Measurements from ENCODE around the gene DNAJB13.

DNA sequence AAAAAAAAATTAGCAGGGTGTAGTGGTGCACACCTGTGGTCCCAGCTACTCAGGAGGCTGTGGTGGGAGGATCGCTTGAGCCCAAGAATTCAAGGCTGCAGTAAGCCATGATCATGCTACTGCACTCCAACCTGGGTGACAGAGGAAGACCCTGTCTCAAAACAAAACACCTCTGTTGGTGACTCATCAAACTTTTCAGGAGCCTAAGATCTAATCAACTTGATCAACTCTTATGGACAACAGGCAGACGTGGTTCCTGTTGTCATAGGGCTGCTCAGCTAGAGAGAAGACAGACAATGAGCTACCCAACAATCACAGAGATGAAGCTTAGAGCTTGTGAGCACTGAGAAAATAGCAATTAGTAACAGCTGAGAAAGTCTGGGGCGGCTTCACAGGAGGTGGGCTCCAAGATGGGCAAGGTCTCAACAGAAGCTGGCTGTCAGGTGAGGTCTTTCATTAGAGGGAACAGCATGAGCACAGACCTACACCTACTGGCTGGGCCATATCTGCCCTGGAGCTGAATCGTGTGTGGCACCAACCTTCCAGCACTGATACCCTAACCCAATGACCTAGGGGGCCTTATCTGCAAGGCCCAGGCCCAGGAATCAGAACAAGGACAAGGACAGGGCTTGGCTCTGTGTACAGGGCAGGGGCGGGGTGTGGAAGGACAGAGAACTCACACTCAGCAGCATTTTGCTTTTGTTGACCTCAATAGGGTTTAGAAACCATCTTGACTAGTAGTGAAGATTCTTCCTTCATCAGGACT lies 65.3 kb downstream of the DNAJB13 start:
- no peak for TF ChIP-seq ESRRA (CRISPR knock-in tag; IDR thresholded peaks at IDR 0.05; ENCODE audit: low read depth)
- no peak for TF ChIP-seq ZNF292 (CRISPR knock-in tag; IDR thresholded peaks at IDR 0.05; ENCODE audit: borderline replicate concordance, low read depth)
- TF ChIP-seq, protein P1, sequence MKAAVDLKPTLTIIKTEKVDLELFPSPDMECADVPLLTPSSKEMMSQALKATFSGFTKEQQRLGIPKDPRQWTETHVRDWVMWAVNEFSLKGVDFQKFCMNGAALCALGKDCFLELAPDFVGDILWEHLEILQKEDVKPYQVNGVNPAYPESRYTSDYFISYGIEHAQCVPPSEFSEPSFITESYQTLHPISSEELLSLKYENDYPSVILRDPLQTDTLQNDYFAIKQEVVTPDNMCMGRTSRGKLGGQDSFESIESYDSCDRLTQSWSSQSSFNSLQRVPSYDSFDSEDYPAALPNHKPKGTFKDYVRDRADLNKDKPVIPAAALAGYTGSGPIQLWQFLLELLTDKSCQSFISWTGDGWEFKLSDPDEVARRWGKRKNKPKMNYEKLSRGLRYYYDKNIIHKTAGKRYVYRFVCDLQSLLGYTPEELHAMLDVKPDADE (CRISPR knock-in tag; IDR thresholded peaks at IDR 0.05), result no peak
- no peak for TF ChIP-seq POLR2A (IDR thresholded peaks at IDR 0.05; ENCODE audit: insufficient read depth in 1 of 2, low read depth in 2 of 2, low read length in 2 of 2)
- no peak for TF ChIP-seq XBP1 (CRISPR knock-in tag; IDR thresholded peaks at IDR 0.05)
- no peak for TF ChIP-seq EP300 (IDR thresholded peaks at IDR 0.05; ENCODE audit: low read depth in 2 of 2, low read length in 2 of 2)
- TF ChIP-seq EP300 (CRISPR knock-in tag; IDR thresholded peaks at IDR 0.05; ENCODE audit: borderline replicate concordance), result no peak
- TF ChIP-seq, protein P2, sequence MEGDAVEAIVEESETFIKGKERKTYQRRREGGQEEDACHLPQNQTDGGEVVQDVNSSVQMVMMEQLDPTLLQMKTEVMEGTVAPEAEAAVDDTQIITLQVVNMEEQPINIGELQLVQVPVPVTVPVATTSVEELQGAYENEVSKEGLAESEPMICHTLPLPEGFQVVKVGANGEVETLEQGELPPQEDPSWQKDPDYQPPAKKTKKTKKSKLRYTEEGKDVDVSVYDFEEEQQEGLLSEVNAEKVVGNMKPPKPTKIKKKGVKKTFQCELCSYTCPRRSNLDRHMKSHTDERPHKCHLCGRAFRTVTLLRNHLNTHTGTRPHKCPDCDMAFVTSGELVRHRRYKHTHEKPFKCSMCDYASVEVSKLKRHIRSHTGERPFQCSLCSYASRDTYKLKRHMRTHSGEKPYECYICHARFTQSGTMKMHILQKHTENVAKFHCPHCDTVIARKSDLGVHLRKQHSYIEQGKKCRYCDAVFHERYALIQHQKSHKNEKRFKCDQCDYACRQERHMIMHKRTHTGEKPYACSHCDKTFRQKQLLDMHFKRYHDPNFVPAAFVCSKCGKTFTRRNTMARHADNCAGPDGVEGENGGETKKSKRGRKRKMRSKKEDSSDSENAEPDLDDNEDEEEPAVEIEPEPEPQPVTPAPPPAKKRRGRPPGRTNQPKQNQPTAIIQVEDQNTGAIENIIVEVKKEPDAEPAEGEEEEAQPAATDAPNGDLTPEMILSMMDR (CRISPR knock-in tag; IDR thresholded peaks at IDR 0.05), result no peak
- TF ChIP-seq GFI1 (CRISPR knock-in tag; IDR thresholded peaks at IDR 0.05; ENCODE audit: borderline replicate concordance), result no peak
- TF ChIP-seq ZNF530 (CRISPR knock-in tag; IDR thresholded peaks at IDR 0.05; ENCODE audit: low read depth), result no peak
- TF ChIP-seq ARNT (IDR thresholded peaks at IDR 0.05), result no peak
- no peak for TF ChIP-seq TAF1 (CRISPR knock-in tag; IDR thresholded peaks at IDR 0.05)
- no peak for TF ChIP-seq EZH2 (conservative IDR thresholded peaks at IDR 0.05; ENCODE audit: low read depth, low read length)
- TF ChIP-seq, protein P3, sequence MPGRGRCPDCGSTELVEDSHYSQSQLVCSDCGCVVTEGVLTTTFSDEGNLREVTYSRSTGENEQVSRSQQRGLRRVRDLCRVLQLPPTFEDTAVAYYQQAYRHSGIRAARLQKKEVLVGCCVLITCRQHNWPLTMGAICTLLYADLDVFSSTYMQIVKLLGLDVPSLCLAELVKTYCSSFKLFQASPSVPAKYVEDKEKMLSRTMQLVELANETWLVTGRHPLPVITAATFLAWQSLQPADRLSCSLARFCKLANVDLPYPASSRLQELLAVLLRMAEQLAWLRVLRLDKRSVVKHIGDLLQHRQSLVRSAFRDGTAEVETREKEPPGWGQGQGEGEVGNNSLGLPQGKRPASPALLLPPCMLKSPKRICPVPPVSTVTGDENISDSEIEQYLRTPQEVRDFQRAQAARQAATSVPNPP (CRISPR knock-in tag; IDR thresholded peaks at IDR 0.05), result no peak
- no peak for TF ChIP-seq TCF7L2 (IDR thresholded peaks at IDR 0.05; ENCODE audit: low read depth, low read length)

Data from HepG2 (cell line).